ENCODE data around the gene SNX14. TPM values are rescaled to one million over a fixed set of nuclear protein-coding genes. Genes with fewer than 3 reads are reported as not detected.
"Not testable (repeated sequence)": the region's sequence is repeated elsewhere in the genome, so short reads cannot be mapped to it uniquely, and the experiment has no call there.

Gene SNX14
- total RNA-seq, 2 donors from 2014 or later = 40.7 to 67.2 TPM

DNA sequence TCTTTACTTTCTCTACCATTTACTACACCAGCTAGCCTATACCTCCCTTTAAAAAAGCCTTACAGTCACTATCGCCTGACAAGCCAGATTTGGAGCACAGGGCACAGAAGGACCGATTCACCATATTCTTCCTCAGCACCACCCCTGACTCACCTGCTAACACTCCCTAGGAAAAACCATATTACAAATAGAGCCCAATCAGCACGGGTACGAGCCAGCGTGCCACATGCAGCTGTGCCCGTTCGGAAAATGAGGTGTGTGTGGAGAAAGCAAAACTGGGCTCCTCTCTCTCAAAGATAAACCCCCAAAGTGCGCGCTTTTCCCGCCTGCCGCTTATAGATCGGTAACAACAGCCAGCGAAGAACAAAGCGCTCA, 47.9 kb upstream of the SNX14 start:
- H3K27me3 ChIP-seq (replicated peaks; ENCODE audit: insufficient read depth) = no peaks in the 10 kb centered on the region
- DNase-seq (ENCODE audit: low spot score) = no peak
- H3K27ac ChIP-seq = peak overlapping the region; percentile 95 to 100
- intact Hi-C loops (cut with DNase I) = loop anchor here (10.0 kb wide), 1 partner anchor 187 kb away; the partner anchor contains the start of gene NT5E
- under 1% methylated on average over 14 of the region's 14 CpGs for WGBS
- H3K4me3 ChIP-seq = peak overlapping the region; percentile 79 to 99
- no peaks in the 10 kb centered on the region for H3K36me3 ChIP-seq
- H3K9me3 ChIP-seq = no peaks in the 10 kb centered on the region
- TF ChIP-seq POLR2A (IDR thresholded peaks at IDR 0.05) = no peak
- TF ChIP-seq, protein P1, sequence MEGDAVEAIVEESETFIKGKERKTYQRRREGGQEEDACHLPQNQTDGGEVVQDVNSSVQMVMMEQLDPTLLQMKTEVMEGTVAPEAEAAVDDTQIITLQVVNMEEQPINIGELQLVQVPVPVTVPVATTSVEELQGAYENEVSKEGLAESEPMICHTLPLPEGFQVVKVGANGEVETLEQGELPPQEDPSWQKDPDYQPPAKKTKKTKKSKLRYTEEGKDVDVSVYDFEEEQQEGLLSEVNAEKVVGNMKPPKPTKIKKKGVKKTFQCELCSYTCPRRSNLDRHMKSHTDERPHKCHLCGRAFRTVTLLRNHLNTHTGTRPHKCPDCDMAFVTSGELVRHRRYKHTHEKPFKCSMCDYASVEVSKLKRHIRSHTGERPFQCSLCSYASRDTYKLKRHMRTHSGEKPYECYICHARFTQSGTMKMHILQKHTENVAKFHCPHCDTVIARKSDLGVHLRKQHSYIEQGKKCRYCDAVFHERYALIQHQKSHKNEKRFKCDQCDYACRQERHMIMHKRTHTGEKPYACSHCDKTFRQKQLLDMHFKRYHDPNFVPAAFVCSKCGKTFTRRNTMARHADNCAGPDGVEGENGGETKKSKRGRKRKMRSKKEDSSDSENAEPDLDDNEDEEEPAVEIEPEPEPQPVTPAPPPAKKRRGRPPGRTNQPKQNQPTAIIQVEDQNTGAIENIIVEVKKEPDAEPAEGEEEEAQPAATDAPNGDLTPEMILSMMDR (IDR thresholded peaks at IDR 0.05) = no peak
- TF ChIP-seq POLR2AphosphoS5 (IDR thresholded peaks at IDR 0.05) = no peak
- peaks cover 6% of the 10 kb centered on the region for H3K4me1 ChIP-seq (replicated peaks)

DNA sequence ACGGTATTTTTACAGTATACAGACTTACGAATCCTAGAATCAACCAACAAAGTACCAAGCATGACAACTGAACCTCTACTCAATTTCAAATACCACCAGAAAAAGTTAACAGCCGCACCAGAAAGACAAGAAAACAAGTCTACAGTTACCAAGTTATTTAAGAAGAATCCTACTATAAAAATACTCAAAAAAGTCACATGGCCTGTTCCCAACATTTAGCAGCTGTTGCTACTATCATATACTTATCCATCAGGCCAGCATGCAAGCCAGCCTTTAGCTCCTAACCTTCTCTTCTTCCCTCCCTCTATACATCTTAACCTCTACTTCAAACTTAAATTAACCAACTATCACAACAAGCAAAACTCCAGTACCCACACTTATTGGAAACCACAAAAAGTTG, 47.2 kb upstream of the SNX14 start:
- H3K27ac ChIP-seq = peak overlapping the region; percentile 95 to 100
- TF ChIP-seq, protein P1 (IDR thresholded peaks at IDR 0.05) = no peak
- TF ChIP-seq POLR2A (IDR thresholded peaks at IDR 0.05) = no peak
- TF ChIP-seq POLR2AphosphoS5 (IDR thresholded peaks at IDR 0.05) = no peak
- intact Hi-C loops (cut with DNase I) = loop anchor here (10.0 kb wide), 1 partner anchor 186 kb away; the partner anchor contains the start of gene NT5E
- DNase-seq (ENCODE audit: low spot score) = no peak
- H3K9me3 ChIP-seq = no peaks in the 10 kb centered on the region
- peaks cover 6% of the 10 kb centered on the region for H3K4me1 ChIP-seq (replicated peaks)
- WGBS = 18% methylated on average over 3 of the region's 3 CpGs
- H3K27me3 ChIP-seq (replicated peaks; ENCODE audit: insufficient read depth) = no peaks in the 10 kb centered on the region
- H3K4me3 ChIP-seq = peak overlapping the region in 1 of 2 donors; percentile 79
- H3K36me3 ChIP-seq = peaks cover 0 to 3% of the 10 kb centered on the region in 2 donors

DNA sequence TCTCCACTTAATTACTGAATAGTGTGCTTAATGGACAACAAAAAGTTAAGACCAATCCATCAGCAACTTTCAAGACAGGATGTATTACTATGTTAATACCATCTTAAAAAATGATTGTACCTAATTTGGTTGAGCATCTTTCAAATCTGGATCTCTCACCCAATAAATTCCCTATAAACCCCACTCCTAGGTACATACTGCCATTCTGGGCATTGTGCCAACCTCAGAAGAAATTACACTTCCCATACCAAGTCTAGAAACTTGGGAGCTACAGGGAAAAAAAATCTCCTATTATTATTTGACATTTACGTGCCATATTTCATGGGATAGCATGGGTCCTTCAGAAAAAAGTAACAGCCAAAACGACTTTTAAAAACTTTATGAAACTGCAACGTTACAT, 43.9 kb upstream of the SNX14 start:
- Histone ChIP-seq H3K36me3 (peaks cover 0 to 3% of the 10 kb centered on the region in 2 donors), H3K9me3 (no peaks in the 10 kb centered on the region), H3K4me1 (replicated peaks) (peaks cover 6% of the 10 kb centered on the region), H3K27me3 (replicated peaks; ENCODE audit: insufficient read depth) (no peaks in the 10 kb centered on the region), H3K27ac (no peak overlapping the region), H3K4me3 (no peak overlapping the region)
- no peak for DNase-seq (ENCODE audit: low spot score)
- intact Hi-C loops (cut with DNase I) = no loop called here
- TF ChIP-seq, protein P1 (IDR thresholded peaks at IDR 0.05) = no peak
- TF ChIP-seq POLR2A (IDR thresholded peaks at IDR 0.05) (no peak), POLR2AphosphoS5 (IDR thresholded peaks at IDR 0.05) (no peak)
- WGBS = 31% methylated on average over 3 of the region's 3 CpGs

DNA sequence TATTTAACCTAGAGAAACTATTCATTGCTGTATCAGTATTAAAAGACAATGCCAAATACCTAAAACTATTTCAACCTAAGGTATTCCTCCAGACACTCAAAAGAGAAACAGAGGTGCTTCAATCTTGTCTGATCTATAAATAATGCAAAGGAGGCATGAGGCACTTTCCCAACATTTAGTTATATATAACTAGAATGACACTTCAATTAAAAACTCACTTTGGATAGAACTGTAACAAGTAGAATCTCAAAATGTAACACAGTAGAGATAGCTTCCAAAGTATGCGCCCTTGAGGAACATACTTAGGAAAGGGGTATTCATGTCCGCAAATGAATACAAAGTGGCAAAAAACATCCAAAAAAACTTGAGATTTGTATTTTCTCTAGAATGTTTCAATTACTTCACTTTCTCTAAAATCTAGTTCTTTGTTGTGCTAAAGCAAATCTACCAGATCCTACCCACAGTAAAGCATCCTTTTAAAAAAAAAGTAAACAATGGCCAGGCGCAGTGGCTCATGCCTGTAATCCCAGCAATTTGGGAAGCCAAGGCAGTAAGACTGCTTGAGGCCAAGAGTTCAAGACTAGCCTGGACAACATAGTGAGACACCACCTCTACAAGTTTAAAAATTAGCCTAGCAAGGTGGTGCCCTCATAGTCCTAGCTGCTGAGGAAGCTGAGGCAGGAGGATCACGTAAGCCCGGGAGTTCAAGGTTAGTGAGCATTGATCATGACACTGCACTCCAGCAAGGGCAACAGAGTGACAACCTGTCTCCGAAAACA, 38.7 kb upstream of the SNX14 start:
- TF ChIP-seq POLR2A (IDR thresholded peaks at IDR 0.05) = no peak
- TF ChIP-seq, protein P1 (IDR thresholded peaks at IDR 0.05) = no peak
- TF ChIP-seq POLR2AphosphoS5 (IDR thresholded peaks at IDR 0.05) = no peak
- no peak overlapping the region for H3K4me3 ChIP-seq
- intact Hi-C loops (cut with DNase I) = no loop called here
- peaks cover 0 to 3% of the 10 kb centered on the region in 2 donors for H3K36me3 ChIP-seq
- WGBS = 96% methylated on average over 6 of the region's 6 CpGs
- DNase-seq (ENCODE audit: low spot score) = no peak
- no peaks in the 10 kb centered on the region for H3K9me3 ChIP-seq
- H3K4me1 ChIP-seq (replicated peaks) = no peaks in the 10 kb centered on the region
- no peak overlapping the region for H3K27ac ChIP-seq
- H3K27me3 ChIP-seq (replicated peaks; ENCODE audit: insufficient read depth) = no peaks in the 10 kb centered on the region

DNA sequence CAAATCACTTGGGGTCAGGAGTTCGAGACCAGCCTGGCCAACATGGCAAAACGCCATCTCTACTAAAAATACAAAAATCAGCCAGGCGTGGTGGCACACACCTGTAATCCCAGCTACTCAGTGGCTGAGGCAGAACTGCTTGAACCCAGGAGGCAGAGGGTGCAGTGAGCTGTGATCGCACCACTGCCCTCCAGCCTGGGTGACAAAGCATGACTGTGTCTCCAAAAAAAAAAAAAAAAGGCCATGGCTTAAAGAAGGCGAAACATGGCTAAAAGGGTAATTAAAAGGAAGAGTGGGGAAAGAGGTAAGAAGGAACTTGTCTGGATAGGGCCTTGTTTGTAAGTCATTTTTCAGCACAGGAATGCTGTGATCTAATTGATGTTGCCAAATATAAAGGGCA, 37.5 kb upstream of the SNX14 start:
- H3K4me3 ChIP-seq; intact Hi-C loops (cut with DNase I); H3K27ac ChIP-seq; H3K9me3 ChIP-seq; H3K36me3 ChIP-seq; DNase-seq (ENCODE audit: low spot score); H3K4me1 ChIP-seq (replicated peaks); H3K27me3 ChIP-seq (replicated peaks; ENCODE audit: insufficient read depth): not testable (repeated sequence)
- 95% methylated on average over 5 of the region's 5 CpGs for WGBS
